ENCODE data around the gene VPS37D.

The VPS37D gene

DNA sequence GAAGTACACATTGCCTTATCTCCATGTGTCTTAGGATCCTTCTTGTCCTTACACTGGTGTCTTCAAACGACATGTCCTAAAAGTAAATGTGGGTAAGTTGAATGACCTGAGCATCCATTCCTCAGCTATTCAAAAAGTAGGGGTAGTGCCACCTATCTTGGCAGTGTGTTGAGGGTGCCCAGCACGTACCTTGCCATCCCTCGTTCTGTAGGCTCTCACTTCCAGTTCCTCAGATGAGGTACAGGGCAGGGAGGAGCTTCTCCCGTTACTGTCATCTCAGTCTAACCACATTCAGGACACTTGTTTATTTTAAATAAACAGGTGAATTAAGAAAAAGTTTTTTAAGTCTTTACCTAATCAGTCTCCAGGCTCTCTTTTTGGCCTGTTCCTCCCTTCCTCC lies 28.7 kb downstream of the VPS37D start:
- no peak overlapping the region for H3K4me3 ChIP-seq (ENCODE audit: low read depth, low read length)
- TF ChIP-seq, protein P1, sequence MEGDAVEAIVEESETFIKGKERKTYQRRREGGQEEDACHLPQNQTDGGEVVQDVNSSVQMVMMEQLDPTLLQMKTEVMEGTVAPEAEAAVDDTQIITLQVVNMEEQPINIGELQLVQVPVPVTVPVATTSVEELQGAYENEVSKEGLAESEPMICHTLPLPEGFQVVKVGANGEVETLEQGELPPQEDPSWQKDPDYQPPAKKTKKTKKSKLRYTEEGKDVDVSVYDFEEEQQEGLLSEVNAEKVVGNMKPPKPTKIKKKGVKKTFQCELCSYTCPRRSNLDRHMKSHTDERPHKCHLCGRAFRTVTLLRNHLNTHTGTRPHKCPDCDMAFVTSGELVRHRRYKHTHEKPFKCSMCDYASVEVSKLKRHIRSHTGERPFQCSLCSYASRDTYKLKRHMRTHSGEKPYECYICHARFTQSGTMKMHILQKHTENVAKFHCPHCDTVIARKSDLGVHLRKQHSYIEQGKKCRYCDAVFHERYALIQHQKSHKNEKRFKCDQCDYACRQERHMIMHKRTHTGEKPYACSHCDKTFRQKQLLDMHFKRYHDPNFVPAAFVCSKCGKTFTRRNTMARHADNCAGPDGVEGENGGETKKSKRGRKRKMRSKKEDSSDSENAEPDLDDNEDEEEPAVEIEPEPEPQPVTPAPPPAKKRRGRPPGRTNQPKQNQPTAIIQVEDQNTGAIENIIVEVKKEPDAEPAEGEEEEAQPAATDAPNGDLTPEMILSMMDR (IDR thresholded peaks at IDR 0.05; ENCODE audit: low read depth, low read length), result no peak

DNA sequence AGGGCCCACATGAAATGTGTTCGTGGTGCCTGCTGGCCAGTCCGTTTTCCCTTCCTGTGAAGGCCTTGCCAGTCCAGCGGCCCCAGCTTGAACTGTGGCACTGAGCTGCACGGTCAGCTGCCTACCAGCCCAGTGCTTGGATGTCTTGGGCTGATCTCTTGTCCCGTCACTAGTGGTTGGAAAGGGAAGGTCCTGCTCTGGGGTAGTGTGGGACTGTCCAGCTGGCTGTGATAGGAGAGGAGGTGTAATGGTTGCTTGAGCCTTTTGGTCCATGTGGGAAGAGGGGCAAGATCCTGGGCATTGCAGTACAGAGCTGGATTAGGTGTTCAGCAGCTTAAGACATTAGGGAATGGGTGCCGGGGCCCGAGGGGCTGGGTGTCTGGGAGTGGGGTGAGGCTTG lies 30.8 kb downstream of the VPS37D start:
- no peak overlapping the region for H3K4me3 ChIP-seq (ENCODE audit: low read depth, low read length)
- TF ChIP-seq, protein P1 (IDR thresholded peaks at IDR 0.05; ENCODE audit: low read depth, low read length), result no peak

- TF ChIP-seq, protein P1 (IDR thresholded peaks at IDR 0.05; ENCODE audit: low read depth, low read length), result no peak
- no peak overlapping the region for H3K4me3 ChIP-seq (ENCODE audit: low read depth, low read length)
Measured at GRCh38 chr7:73699370-73700068, 31.9 kb downstream of the VPS37D start.

GRCh38 chr7:73700069-73700423 lies 32.4 kb downstream of the VPS37D start:
- TF ChIP-seq, protein P1 (IDR thresholded peaks at IDR 0.05; ENCODE audit: low read depth, low read length), result no peak
- no peak overlapping the region for H3K4me3 ChIP-seq (ENCODE audit: low read depth, low read length)

DNA sequence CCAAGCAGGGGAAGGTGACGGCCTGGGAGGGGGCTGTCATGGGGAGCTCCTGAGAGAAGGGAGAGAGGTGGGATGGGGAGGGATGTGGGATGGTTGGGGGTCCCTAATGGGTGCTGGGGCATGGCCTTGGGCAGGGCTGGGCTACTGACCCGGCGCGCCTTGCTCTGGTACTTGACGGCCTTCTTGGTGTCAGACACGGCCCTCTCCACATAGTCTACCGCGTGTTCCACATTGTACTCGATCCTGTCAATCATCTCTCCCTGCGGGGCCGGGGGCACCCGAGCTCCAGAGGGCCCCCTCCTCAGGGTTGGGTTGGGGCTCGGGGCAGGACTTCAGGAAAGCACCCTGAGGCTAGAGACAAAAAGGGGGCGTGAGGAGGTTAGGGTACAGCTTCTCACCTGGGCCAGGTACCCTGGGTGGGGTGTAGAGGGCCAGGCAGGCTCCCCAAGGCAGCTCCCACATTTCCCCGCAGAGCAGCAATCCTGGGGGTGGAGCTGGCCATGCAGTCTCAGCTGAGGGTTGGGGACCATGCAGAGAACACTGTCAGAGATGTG lies 33.0 kb downstream of the VPS37D start:
- TF ChIP-seq, protein P1 (IDR thresholded peaks at IDR 0.05; ENCODE audit: low read depth, low read length), result no peak
- no peak overlapping the region for H3K4me3 ChIP-seq (ENCODE audit: low read depth, low read length)

DNA sequence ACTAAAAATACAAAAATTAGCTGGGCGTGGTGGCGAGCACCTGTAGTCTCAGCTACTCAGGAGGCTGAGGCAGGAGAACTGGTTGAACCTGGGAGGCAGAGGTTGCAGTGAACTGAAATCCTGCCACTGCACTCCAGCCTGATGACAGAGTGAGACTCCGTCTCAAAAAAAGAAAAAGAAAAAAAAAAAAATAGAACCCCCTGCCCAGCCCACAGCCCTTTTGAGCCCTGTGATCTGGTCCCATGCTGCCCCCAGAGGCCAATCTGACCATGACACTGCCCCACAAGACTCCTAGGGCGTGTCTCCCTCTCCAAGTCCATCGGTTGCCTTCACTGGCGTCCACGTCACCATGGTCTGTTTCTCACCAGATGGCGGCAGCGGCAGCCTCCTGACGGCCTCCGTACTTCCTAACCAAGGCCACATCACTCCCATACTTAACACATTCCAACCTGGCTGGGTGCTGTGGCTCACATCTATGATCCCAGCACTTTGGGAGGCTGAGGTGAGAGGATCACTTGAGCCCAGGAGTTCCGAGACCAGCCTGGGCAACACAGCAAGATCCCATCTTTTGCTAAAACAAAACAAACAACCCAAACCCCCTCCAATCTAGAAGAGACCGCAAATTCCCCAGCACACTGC lies 33.8 kb downstream of the VPS37D start:
- TF ChIP-seq, protein P1 (IDR thresholded peaks at IDR 0.05; ENCODE audit: low read depth, low read length), result peak; percentile 67
- H3K4me3 ChIP-seq (ENCODE audit: low read depth, low read length), result no peak overlapping the region

DNA sequence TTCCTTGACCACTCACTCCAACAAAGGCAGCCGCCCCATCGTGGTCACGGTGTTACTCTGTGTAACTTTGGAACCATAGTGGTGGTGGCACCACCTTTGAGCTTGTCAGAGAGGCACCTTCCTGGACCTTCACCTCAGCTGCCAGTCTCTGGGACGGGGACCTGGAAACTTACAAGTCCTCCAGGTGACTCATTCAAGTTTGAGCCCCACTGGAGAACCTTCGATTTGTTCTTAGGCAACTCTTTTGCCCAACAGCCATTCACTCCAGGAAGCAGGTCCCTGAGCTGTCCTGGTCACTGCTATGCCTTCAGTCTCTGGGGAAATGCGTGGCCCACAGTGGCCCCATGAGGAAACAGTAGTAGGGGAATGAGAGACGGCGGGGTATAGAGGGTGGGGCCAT lies 34.6 kb downstream of the VPS37D start:
- TF ChIP-seq, protein P1 (IDR thresholded peaks at IDR 0.05; ENCODE audit: low read depth, low read length), result no peak

More for the DNA sequence above, 34.6 kb downstream of the VPS37D start:
- H3K4me3 ChIP-seq (ENCODE audit: low read depth, low read length), result no peak overlapping the region
